Hepatic stellate cell (primary cell): Measurements from ENCODE around the gene MED31.
"Not testable (repeated sequence)": the region's sequence is repeated elsewhere in the genome, so short reads cannot be mapped to it uniquely, and the experiment has no call there.

Experiments
- DNase-seq: peaks from one replicate; pipeline ENCODE4 v3.0.0; 2011; ENCODE audit warnings: low spot score

MED31 gene

DNA sequence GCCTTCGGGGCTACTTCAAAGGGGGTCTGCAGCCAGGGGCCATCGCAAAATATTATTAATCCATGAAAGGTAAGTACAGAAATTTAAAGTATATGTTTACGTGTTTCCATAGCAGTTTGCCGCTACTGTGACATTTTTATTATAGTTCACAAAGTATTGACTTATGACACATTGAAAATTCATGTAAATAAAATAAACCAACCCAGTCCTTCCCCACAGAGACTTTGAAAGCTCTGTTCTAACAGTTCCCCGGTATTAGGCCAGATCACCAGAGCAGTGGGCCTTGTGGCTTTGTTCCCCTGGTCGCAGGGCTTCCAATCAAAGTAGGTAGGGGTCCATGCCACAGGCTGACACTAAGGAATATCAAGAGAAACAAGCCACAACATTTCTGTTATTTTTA lies 24.8 kb downstream of the MED31 start:
- DNase-seq, result no peak

GRCh38 chr17:6623941-6624340 lies 27.5 kb downstream of the MED31 start:
- no peak for DNase-seq

DNA sequence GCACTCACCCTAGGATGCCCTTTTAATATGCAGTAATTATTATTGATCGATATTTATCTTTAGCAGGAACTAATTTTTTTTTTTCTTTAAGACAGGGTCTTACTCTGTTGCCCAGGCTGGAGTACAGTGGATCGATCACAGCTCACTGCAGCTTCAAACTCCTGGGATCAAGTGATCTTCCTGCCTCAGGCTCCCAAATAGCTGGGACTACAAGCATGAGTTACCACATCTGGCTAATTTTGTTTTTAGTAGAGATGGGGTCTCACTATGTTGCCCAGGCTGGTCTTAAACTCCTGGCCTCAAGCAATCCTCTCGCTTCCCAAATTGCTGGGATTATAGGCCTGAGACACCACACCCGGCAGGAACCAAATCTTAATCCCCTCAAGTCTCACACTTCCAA lies 40.2 kb downstream of the MED31 start:
- DNase-seq, result no peak

DNA sequence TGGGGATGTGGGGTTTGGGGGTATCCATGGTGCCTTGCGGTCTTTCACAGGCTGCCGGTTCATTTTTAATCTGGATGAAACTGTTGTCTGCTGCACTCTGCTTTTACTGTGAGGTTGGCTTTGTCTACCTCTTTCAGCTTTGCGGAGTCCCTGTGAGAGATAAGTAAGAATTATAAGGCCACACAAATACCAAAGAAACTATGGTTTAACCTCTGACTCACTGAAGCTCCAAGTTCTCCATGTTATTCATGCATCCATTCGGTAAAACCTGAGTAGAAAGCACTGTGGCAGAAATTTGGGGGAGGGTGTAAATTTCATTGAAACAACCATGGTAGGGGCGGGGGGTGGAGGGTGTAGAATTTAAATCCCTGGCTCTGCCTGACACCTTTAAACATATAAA lies 41.4 kb downstream of the MED31 start:
- no peak for DNase-seq

- DNase-seq, result no peak
These were observed 43.1 kb downstream of the MED31 start for GRCh38 chr17:6608321-6608720.

GRCh38 chr17:6605142-6605541 lies 46.3 kb downstream of the MED31 start:
- DNase-seq, result no peak

- no peak for DNase-seq
These were observed 47.6 kb downstream of the MED31 start for GRCh38 chr17:6603744-6604325.

GRCh38 chr17:6602141-6602540 lies 49.3 kb downstream of the MED31 start:
- no peak for DNase-seq

GRCh38 chr17:6599364-6599763 lies 52.0 kb downstream of the MED31 start:
- DNase-seq, result no peak

DNA sequence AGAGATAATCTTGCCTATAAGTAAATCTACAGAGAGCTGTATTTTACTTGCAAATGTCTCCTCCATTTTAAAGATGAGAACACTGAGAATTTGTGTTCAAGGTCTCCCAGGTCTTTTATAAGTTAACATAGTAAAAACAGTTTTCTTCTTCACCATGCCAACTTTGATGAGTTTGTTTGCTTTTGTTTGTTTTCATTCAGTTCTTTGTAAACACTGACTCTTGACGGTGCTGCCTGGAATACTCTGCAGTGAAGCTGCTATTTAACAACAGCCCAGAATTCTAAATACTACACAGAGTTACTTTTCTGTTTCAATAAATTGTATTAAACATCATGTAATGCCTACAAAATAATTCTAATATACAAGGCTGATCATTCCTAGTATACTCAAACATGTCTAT lies 53.7 kb downstream of the MED31 start:
- DNase-seq, result no peak

DNA sequence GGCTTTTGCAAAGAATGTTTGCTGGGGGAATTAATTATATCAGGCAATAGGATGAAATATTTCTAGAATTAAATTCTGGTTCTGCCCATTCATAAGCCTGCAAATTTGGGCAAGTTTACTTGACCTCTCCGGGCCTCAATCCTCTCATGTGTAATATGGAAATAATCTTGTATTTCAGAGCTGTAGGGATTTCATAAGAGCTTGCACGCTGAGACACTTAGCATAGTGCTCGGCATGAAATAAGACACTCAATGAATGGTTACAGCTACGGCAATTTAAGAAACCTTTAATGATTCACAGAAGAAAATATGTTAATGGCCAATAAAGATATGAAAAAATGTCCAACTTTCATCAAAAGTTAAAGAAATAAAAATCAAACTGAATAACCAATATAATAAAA lies 54.5 kb downstream of the MED31 start:
- no peak for DNase-seq

DNA sequence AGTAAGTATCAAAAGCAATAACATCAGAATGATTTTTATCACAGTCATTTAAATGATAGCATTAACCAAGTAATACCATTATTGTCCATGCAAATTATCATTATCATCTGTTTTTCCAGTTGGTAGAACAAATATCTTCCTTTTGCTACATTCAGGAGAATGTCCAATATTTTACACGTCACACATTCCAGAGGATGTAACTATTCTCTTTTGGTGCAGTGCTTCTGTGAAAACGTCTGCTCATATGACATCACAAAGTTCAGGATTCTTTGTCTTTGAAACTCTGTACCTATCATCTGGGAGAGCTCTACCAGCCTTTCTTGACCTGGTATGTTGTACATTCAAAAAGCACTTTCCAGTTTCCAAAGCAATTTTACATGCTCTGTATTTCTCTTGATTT lies 54.9 kb downstream of the MED31 start:
- DNase-seq, result no peak

DNA sequence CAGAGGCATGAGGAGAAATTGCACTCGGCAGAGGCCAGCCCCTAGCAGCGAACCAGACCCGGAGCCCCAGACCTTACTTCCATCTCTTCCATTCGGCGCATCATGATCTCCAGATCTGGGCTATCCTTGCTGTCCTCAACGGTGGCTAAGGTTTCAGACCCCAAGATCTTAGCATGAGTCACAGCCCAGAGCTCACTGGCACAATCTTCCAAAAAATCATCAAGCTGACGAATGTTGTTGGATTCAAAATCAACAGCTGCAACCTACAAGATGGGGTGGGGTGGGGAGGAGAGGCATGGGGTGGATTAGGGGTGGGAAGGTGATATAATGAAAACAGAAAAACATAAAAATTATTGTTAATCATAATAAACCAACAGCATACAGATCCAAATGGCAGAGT lies 55.3 kb downstream of the MED31 start:
- no peak for DNase-seq

DNA sequence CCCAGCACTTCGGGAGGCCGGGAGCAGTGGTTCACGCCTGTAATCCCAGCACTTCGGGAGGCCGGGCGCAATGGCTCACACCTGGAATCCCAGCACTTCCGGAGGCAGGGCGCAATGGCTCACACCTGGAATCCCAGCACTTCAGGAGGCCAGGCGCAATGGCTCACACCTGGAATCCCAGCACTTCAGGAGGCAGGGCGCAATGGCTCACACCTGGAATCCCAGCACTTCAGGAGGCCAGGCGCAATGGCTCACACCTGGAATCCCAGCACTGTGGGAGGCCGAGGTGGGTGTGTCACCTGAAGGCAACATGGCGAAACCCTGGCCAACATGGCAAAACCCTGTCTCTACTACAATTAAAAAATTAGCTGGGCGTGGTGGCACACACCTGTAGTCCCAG lies 58.0 kb downstream of the MED31 start:
- not testable (repeated sequence) for DNase-seq
